OCI-LY1 (cell line): ENCODE data around the gene CFAP206.
"Not testable (repeated sequence)": the region's sequence is repeated elsewhere in the genome, so short reads cannot be mapped to it uniquely, and the experiment has no call there.

Experiments used
- H2AFZ ChIP-seq: fragments of 200-600 bp; sonication (generic), shearing (Covaris generic); 2 replicates; pipeline ENCODE4 v1.6.0; 2014; ENCODE audit warnings: antibody characterized with exemption, mild to moderate bottlenecking, low read length
- H3F3A ChIP-seq: fragments of 200-600 bp; sonication (generic), shearing (Covaris generic); 2 replicates; pipeline ENCODE4 v1.6.0; 2014; ENCODE audit warnings: mild to moderate bottlenecking, antibody characterized with exemption, low read length, moderate library complexity; ENCODE audit not compliant: insufficient read depth
- H3K27ac ChIP-seq: fragments of 200-600 bp; sonication (generic); 2 replicates; pipeline ENCODE4 v1.5.1; 2014; ENCODE audit warnings: low read length, mixed run types, mild to moderate bottlenecking, low read depth; ENCODE audit not compliant: poor library complexity, severe bottlenecking
- H3K27me3 ChIP-seq: fragments of 200-600 bp; sonication (generic); 2 replicates; pipeline ENCODE4 v1.6.0; 2014; ENCODE audit warnings: antibody characterized with exemption, mild to moderate bottlenecking, low read length, moderate library complexity; ENCODE audit not compliant: insufficient read depth
- H3K36me3 ChIP-seq: fragments of 200-600 bp; sonication (generic); 2 replicates; pipeline ENCODE4 v1.6.1; 2014; ENCODE audit warnings: mild to moderate bottlenecking, antibody characterized with exemption, low read length, moderate library complexity, mixed read lengths; ENCODE audit not compliant: insufficient read depth
- H3K4me1 ChIP-seq: fragments of 200-600 bp; sonication (generic); 2 replicates; pipeline ENCODE4 v1.5.1; 2014; ENCODE audit warnings: mild to moderate bottlenecking, low read length, moderate library complexity; ENCODE audit not compliant: insufficient read depth, severe bottlenecking
- H3K4me2 ChIP-seq: fragments of 200-600 bp; sonication (generic), shearing (Covaris generic); 2 replicates; pipeline ENCODE4 v1.6.1; 2014; ENCODE audit warnings: low read length
- H3K4me3 ChIP-seq: fragments of 200-600 bp; sonication (generic); 2 replicates; pipeline ENCODE4 v1.5.1; 2014; ENCODE audit warnings: low read length, low read depth, mild to moderate bottlenecking, mixed read lengths; ENCODE audit not compliant: poor library complexity, severe bottlenecking
- H3K79me2 ChIP-seq: fragments of 200-600 bp; shearing (Covaris generic); 2 replicates; pipeline ENCODE4 v1.6.1; 2016; ENCODE audit warnings: mixed run types, low read length, mixed read lengths; ENCODE audit not compliant: insufficient read depth
- H3K9ac ChIP-seq: fragments of 200-600 bp; sonication (generic), shearing (Covaris generic); 2 replicates; pipeline ENCODE4 v1.6.1; 2014; ENCODE audit warnings: mild to moderate bottlenecking, low read length, mixed read lengths
- H3K9me2 ChIP-seq: fragments of 200-600 bp; sonication (generic), shearing (Covaris generic); 2 replicates; pipeline ENCODE4 v1.6.1; 2014; ENCODE audit warnings: low read depth, mild to moderate bottlenecking, low read length, mixed read lengths
- H3K9me3 ChIP-seq: fragments of 200-600 bp; shearing (Covaris generic); 2 replicates; pipeline ENCODE4 v1.6.1; 2014; ENCODE audit warnings: low read length, mixed read lengths
- H4K20me1 ChIP-seq: fragments of 200-600 bp; sonication (generic), shearing (Covaris generic); 2 replicates; pipeline ENCODE4 v1.6.0; 2016; ENCODE audit warnings: mild to moderate bottlenecking, low read length; ENCODE audit not compliant: insufficient read depth
- CTCF ChIP-seq: fragments of 200-600 bp; sonication (generic), shearing (Covaris generic); IDR thresholded peaks from 2 replicates; pipeline ENCODE4 v1.5.1; 2017; ENCODE audit warnings: mild to moderate bottlenecking, antibody characterized with exemption, low read length, moderate library complexity, mixed read lengths
- EZH2 ChIP-seq: fragments of 200-600 bp; sonication (generic), shearing (Covaris generic); IDR thresholded peaks from 2 replicates; pipeline ENCODE4 v1.8.0; 2017; ENCODE audit warnings: borderline replicate concordance, mixed run types, mild to moderate bottlenecking, antibody characterized with exemption, low read length, moderate library complexity, mixed read lengths

The CFAP206 gene

GRCh38 chr6:87483929-87484328, 76.2 kb downstream of the CFAP206 start:
- H3K36me3 ChIP-seq = peaks cover 25% of the 10 kb centered on the region
- no peak overlapping the region for H3K4me3 ChIP-seq
- H2AFZ ChIP-seq = no peak overlapping the region
- H3K9ac ChIP-seq = no peak overlapping the region
- H3K79me2 ChIP-seq = no peaks in the 10 kb centered on the region
- H3K27me3 ChIP-seq = no peaks in the 10 kb centered on the region
- H3K9me2 ChIP-seq = no peaks in the 10 kb centered on the region
- peak; percentile 59 for TF ChIP-seq CTCF
- TF ChIP-seq EZH2 = no peak
- H3K27ac ChIP-seq = no peak overlapping the region
- H4K20me1 ChIP-seq = no peaks in the 10 kb centered on the region
- H3F3A ChIP-seq = no peaks in the 10 kb centered on the region
- no peaks in the 10 kb centered on the region for H3K9me3 ChIP-seq
- no peak overlapping the region for H3K4me2 ChIP-seq
- no peaks in the 10 kb centered on the region for H3K4me1 ChIP-seq

- H3K4me1 ChIP-seq = no peaks in the 10 kb centered on the region
- H3K27ac ChIP-seq = no peak overlapping the region
- peaks cover 21% of the 10 kb centered on the region; the same call in 1 of the 2 replicates for H3K36me3 ChIP-seq
- no peak overlapping the region for H3K4me2 ChIP-seq
- no peaks in the 10 kb centered on the region for H3K9me2 ChIP-seq
- no peak overlapping the region for H3K4me3 ChIP-seq
- no peak for TF ChIP-seq EZH2
- no peak for TF ChIP-seq CTCF
- H2AFZ ChIP-seq = no peak overlapping the region
- H3K9ac ChIP-seq = no peak overlapping the region
- H3K27me3 ChIP-seq = no peaks in the 10 kb centered on the region
- no peaks in the 10 kb centered on the region for H3K79me2 ChIP-seq
- no peaks in the 10 kb centered on the region for H3K9me3 ChIP-seq
- no peaks in the 10 kb centered on the region for H4K20me1 ChIP-seq
- H3F3A ChIP-seq = no peaks in the 10 kb centered on the region
Measured at GRCh38 chr6:87484491-87484890, 76.7 kb downstream of the CFAP206 start.

- H3K27ac ChIP-seq = no peak overlapping the region
- peaks cover 14% of the 10 kb centered on the region; the same call in 1 of the 2 replicates for H3K36me3 ChIP-seq
- H3K79me2 ChIP-seq = no peaks in the 10 kb centered on the region
- H3K9ac ChIP-seq = no peak overlapping the region
- no peaks in the 10 kb centered on the region for H4K20me1 ChIP-seq
- no peak for TF ChIP-seq EZH2
- TF ChIP-seq CTCF = no peak
- no peak overlapping the region for H3K4me3 ChIP-seq
- no peaks in the 10 kb centered on the region for H3K9me3 ChIP-seq
- H3K27me3 ChIP-seq = no peaks in the 10 kb centered on the region
- no peaks in the 10 kb centered on the region for H3K9me2 ChIP-seq
- no peak overlapping the region for H2AFZ ChIP-seq
- no peak overlapping the region for H3K4me2 ChIP-seq
- H3F3A ChIP-seq = no peaks in the 10 kb centered on the region
- H3K4me1 ChIP-seq = no peaks in the 10 kb centered on the region
Measured at GRCh38 chr6:87487555-87487954, 79.8 kb downstream of the CFAP206 start.

GRCh38 chr6:87489326-87489725, 81.6 kb downstream of the CFAP206 start:
- H3K4me2 ChIP-seq, H2AFZ ChIP-seq, H3K9ac ChIP-seq, H3K79me2 ChIP-seq, H3K4me1 ChIP-seq, H3K9me3 ChIP-seq, H3K9me2 ChIP-seq, H3K27me3 ChIP-seq, H3K4me3 ChIP-seq, H3K27ac ChIP-seq, H4K20me1 ChIP-seq, H3F3A ChIP-seq: not testable (repeated sequence)
- peaks cover 28% of the 10 kb centered on the region for H3K36me3 ChIP-seq
